ENCODE measurements around the gene MBP. TPM values are rescaled to one million over a fixed set of nuclear protein-coding genes. Genes with fewer than 3 reads are reported as not detected.

The MBP gene
- total RNA-seq: 3.2 and 7.2 TPM in 2 replicates
- polyA plus RNA-seq (2012): 8.2 TPM

DNA sequence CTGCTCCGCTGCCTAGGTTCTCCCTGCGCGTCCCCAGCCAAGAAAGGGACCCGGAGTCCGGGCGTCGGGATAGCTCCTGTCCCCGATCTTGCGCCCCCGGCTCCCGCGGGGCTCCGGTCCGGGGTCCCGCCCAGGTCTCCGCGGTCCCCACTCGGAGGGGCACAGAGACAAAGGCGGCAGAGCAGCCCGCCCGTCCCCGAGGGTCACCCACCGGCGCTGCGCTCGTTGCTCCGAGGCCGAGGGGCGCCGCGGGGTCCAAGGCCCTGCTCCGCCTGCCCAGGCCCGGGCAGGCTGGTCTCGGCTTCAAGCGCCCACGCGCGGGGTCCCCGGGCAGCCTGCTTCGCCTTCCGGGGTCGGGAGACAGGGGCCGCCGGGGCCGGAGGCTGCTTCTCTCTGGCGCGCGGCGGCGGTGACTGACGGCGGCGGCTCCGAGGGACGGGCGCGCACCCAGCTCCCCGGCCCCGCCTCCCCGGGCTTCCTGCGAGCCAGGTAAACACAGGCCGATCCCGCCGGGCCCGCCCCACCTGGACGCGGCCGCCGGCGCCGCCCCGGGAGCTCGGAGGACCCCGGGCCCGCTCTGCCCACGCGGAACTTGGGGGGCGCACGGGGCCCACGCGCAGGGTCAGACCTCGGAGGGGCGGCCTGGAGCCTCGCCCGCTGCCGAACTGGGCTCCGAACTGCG is at the start of gene MBP:
MBP (minus strand) TSS at position 415 of the 682 bp plus-strand sequence. CDS start 27,522 bp downstream, outside the sequence.
- DNase-seq (ENCODE audit: low read depth): no peak

- no peak for DNase-seq (ENCODE audit: low read depth)
Measured at GRCh38 chr18:77181950-77182707, 49.5 kb upstream of the MBP start.

DNA sequence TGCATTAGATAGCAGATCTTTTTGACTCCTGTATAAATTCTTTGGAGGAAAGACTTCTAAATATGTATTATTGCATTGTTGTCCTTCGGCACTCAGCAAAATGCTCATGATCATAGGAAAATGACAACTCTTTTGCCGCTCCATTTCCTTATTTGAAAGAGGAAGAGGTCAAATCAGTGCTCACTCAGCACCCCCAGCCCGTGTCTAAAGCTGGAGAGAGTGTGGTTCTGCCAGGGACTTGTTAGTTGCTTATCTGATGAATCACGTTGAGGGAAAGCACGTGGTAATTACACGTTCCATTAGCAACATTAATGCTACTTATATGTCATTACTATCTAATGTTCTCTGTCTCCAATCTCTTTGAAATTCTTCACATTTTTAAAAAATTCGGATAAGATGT is 46.0 kb upstream of the MBP start:
- peak; percentile 33 for DNase-seq (ENCODE audit: low read depth)

- peak; percentile 20 for DNase-seq (ENCODE audit: low read depth)
Measured at GRCh38 chr18:77177009-77177408, 44.4 kb upstream of the MBP start.

- peak; percentile 83 for DNase-seq (ENCODE audit: low read depth)
Measured at GRCh38 chr18:77173275-77174030, 40.9 kb upstream of the MBP start.

DNA sequence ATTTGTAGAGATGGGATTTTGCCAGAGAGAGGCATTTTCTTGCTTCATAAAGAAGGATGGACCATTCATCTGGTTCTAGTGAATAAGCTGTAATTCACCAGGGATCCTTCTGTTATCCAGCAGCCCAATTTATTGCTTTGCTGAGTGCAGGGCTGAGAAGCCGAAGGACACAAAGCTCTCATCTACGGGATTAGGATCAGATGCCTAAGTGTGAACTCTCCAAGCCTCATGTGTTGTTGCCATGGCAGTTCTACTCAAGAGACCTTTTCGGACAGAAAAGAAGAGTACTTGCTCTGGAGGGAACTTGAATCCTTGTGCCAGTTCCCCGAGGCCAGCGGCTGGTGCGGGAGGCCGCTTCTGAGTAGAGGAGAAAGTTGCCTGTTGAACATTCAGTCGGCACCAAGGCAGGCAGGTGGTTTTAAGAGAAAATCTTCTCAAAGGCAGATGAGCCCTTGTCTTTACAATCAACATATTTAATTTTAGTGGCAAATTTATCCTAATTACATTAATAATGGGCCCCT is 38.4 kb upstream of the MBP start:
- no peak for DNase-seq (ENCODE audit: low read depth)

DNA sequence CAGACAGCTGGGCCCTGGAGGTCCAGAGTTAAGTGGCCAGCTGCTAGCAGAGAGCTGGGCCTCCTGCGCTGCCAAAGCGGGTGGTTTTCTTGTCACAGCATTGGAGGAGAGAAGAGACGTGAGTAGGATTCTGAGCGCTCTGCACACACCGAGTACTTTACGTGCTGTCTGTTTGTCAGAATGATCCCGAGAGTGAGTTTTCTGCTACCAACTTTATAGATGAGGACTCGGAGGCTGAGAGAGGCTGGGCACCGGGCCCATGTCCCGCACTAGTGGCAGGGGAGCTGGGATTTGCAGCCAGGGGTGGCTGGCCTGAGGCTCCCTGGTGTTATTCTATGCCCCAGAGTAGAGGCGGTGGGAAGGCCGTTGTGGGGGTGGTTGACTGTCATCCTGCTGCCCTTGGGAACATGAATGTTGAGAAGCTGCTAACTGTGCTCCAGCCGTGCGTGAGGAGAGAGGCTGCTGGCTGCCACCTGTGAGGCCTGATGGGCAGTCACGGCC is 36.3 kb upstream of the MBP start:
- DNase-seq (ENCODE audit: low read depth): no peak

- DNase-seq (ENCODE audit: low read depth): no peak
Measured at GRCh38 chr18:77167251-77167650, 34.7 kb upstream of the MBP start.

DNA sequence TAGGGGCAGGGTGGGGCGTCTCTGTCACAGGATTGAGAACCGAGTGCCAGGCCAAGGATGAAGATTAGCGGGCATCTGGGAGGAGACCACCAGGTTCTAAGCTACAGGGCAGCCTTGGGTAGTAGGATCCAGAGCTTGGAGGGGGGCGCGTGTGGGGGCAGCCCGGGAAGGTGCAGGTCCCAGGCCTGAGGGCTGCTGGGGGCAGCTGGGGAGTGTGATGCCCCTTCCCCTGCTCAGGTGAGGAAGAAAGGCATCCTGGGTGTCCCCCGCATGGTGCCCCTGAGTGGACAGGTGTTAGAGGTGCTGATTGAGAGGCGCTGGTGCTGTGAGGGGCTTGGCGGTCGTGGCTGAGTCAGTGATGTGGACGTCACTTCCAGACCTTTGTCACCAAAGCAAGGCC is 33.9 kb upstream of the MBP start:
- DNase-seq (ENCODE audit: low read depth): no peak

DNA sequence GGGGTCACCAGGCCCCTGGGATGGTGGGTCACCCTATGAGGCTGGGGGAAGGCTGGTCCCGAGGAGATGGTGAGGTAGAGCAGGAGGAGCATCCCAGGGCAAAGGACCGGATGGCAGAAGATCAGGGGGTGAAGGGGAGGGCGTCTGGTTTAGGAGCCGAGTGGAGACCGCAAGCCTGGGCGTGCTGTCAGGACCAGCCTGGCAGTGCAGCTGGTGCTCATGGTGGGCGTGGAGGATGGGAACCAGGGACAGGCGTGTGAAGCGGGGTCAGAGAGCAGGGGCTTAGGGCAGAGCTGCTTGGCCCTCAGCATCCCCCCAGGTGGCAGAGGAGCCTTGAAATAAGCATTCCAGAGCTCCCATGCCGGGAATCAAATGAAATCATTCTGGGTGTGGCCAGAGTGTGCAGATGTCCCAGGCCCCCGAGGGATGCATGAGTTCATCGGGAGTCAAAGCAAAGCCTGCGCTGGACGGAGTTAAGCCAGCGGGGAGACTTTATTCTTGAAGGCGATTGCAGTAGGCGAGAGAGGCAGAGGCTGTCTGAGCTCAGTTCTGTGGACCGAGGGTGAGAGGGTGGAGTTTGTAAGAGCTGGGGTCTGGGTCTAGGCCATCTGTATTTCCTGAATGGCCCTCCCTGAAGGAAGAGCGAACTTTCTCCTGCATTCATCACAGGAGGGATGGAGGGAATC is 33.1 kb upstream of the MBP start:
- peak; percentile 61 for DNase-seq (ENCODE audit: low read depth)

DNA sequence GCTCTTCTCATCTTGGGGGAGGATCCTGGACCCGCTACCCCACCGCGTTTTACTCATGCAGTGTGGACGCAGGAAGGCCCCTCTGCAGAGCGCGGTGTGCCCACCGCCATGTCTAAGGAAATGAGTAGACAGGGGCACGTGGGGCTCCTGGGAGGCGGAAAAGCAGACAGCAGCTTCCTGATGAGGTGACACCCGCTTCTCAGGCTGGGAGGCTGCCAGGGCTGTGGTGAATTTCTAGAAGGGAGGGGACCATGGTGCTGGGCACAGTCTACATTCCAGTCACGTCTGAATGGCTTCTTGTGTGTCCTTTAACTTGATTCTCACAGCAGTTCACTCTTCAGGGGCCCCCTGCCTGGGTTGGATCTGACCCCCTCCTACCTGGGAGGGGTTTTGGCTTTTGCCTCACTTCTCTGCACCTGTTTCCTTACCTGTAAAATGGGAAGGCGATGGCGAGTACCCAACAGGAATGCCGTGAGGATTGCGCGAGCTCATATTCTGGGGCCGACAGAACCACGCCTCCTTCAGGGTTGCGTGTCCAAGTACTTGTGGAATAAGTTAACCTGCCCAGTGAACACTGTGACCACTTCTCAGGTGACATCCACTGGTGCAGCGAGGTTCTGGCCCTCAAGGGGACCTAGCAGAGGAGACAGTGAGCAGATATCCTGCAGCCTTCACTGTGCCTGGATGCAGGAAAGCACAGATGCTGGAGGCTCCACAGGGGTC is 32.3 kb upstream of the MBP start:
- peak; percentile 42 for DNase-seq (ENCODE audit: low read depth)

DNA sequence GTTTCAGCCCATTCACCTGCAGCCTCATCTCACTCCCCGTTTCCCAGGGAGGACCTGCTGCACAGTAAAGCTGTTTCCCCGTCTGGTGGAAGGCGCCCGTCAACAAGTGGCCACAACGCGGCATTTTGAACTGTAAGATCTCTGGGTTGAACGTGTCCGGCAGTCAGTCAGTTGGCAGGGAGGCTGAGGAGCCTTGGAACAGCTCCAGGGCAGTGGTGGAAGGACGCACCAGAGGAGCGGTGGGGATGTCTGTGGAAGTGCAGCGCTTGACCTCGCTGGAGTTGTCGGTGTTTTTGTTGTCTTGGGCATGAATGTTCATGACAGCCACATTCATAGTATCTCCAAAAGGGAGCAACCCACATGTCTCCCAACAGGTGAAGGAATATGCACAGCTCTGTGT is 31.4 kb upstream of the MBP start:
- DNase-seq (ENCODE audit: low read depth): no peak

DNA sequence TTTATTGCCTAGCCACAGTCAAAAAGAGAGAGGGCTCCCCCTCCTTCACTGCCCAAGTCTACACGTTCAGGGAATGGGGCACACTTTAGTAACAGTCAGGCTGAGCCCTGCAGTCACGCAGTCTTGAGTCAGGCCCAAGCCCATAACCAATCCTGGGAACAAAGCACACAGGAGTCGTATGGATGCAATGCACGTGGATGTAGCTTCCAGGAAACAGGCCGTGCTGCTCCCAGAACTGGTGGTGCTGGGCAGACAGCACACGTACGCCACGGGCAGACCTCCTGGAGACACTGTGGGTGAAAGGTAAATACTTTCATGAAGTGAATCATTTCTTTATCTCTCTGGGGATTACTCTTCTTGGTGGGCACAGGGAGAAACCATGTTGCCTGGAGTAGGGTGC is 30.0 kb upstream of the MBP start:
- DNase-seq (ENCODE audit: low read depth): no peak

- DNase-seq (ENCODE audit: low read depth): no peak
Measured at GRCh38 chr18:77161961-77162360, 29.4 kb upstream of the MBP start.

DNA sequence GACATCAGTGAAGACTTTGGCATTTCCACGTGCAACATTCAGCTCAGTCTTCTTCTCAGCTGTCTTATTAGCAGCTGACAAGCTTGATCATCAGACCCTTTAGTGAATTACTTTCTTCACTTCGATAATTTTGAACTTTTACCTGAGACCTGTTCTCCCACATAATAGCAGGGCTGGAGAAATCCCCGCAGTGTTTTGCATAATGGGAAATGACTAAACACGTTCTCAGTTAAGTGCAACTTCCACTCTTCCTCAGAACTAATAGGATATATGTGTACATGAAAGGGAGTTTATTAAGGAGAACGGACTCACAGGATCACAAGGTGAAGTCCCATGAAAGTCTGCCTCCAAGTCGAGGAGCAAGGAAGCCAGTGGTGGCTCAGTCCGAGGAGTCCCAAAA is 28.8 kb upstream of the MBP start:
- no peak for DNase-seq (ENCODE audit: low read depth)

GRCh38 chr18:77160515-77160914 is 27.9 kb upstream of the MBP start:
- DNase-seq (ENCODE audit: low read depth): no peak

- DNase-seq (ENCODE audit: low read depth): no peak
Measured at GRCh38 chr18:77157312-77157711, 24.7 kb upstream of the MBP start.

GRCh38 chr18:77155031-77155430 is 22.4 kb upstream of the MBP start:
- DNase-seq (ENCODE audit: low read depth): no peak

GRCh38 chr18:77153404-77153803 is 20.8 kb upstream of the MBP start:
- DNase-seq (ENCODE audit: low read depth): no peak

GRCh38 chr18:77151772-77152520 is 19.4 kb upstream of the MBP start:
- no peak for DNase-seq (ENCODE audit: low read depth)
